Type B pancreatic cell (in vitro differentiated cells): ENCODE results near the gene MAGI1. TPM values are rescaled to one million over a fixed set of nuclear protein-coding genes. Genes with fewer than 3 reads are reported as not detected.
"Not testable (repeated sequence)": the region's sequence is repeated elsewhere in the genome, so short reads cannot be mapped to it uniquely, and the experiment has no call there.

Experiments
- DNase-seq: peaks from one replicate; pipeline ENCODE4 v3.0.0; 2021; ENCODE audit warnings: mixed read lengths; ENCODE audit not compliant: unreplicated experiment; ENCODE audit errors: extremely low spot score
- H3K27ac Mint-ChIP-seq: 2 replicates; pipeline ENCODE4 v1.8.0; 2021; ENCODE audit warnings: mild to moderate bottlenecking, mixed read lengths
- H3K27me3 Mint-ChIP-seq: 2 replicates; pipeline ENCODE4 v1.8.0; 2021; ENCODE audit warnings: mixed read lengths
- H3K36me3 Mint-ChIP-seq: 2 replicates; pipeline ENCODE4 v1.8.0; 2021; ENCODE audit warnings: mixed read lengths
- H3K4me1 Mint-ChIP-seq: one replicate; pipeline ENCODE4 v1.8.0; 2021; ENCODE audit warnings: mixed read lengths; ENCODE audit not compliant: unreplicated experiment
- H3K4me3 Mint-ChIP-seq: 2 replicates; pipeline ENCODE4 v1.8.0; 2021; ENCODE audit warnings: mild to moderate bottlenecking, mixed read lengths
- H3K9me3 Mint-ChIP-seq: 2 replicates; pipeline ENCODE4 v1.8.0; 2021; ENCODE audit warnings: mixed read lengths
- total RNA-seq: library from RNA; stranded (reverse); gene quantifications from 2 replicates; pipeline ENCODE4 v1.2.1, GENCODE V29; 2021; ENCODE audit warnings: low replicate concordance
- TF ChIP-seq, protein P1 (sequence below): fragments of 200-600 bp; sonication (generic); conservative IDR thresholded peaks from 2 replicates; pipeline ENCODE4 v1.5.0; 2021; ENCODE audit warnings: antibody characterized with exemption, mild to moderate bottlenecking

Gene MAGI1
- total RNA-seq, 1 donor from 2014 or later, result 53.1 TPM

DNA sequence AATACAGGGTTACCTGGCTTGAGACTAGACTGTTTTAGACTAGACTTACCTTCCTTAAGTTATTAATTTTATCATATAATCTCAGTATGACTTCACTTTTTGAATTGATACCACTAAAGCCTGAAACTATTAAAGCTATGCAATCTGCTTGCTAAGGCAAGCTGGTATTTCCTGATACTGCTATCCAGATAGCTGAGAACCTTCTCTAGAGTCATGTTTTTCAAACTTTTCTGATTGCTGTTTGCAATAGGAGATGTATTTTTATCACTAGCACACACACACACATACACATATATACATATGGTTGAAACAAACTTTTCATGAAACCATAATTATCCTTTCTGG is 9.3 kb upstream of the MAGI1 start:
- no peak overlapping the region for H3K4me3 Mint-ChIP-seq
- H3K9me3 Mint-ChIP-seq, result peaks cover 4% of the 10 kb centered on the region
- H3K27ac Mint-ChIP-seq, result no peak overlapping the region
- H3K36me3 Mint-ChIP-seq, result no peaks in the 10 kb centered on the region
- peaks cover 18% of the 10 kb centered on the region for H3K4me1 Mint-ChIP-seq
- TF ChIP-seq, protein P1, sequence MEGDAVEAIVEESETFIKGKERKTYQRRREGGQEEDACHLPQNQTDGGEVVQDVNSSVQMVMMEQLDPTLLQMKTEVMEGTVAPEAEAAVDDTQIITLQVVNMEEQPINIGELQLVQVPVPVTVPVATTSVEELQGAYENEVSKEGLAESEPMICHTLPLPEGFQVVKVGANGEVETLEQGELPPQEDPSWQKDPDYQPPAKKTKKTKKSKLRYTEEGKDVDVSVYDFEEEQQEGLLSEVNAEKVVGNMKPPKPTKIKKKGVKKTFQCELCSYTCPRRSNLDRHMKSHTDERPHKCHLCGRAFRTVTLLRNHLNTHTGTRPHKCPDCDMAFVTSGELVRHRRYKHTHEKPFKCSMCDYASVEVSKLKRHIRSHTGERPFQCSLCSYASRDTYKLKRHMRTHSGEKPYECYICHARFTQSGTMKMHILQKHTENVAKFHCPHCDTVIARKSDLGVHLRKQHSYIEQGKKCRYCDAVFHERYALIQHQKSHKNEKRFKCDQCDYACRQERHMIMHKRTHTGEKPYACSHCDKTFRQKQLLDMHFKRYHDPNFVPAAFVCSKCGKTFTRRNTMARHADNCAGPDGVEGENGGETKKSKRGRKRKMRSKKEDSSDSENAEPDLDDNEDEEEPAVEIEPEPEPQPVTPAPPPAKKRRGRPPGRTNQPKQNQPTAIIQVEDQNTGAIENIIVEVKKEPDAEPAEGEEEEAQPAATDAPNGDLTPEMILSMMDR, result no peak
- DNase-seq, result no peak
- H3K27me3 Mint-ChIP-seq, result no peaks in the 10 kb centered on the region

DNA sequence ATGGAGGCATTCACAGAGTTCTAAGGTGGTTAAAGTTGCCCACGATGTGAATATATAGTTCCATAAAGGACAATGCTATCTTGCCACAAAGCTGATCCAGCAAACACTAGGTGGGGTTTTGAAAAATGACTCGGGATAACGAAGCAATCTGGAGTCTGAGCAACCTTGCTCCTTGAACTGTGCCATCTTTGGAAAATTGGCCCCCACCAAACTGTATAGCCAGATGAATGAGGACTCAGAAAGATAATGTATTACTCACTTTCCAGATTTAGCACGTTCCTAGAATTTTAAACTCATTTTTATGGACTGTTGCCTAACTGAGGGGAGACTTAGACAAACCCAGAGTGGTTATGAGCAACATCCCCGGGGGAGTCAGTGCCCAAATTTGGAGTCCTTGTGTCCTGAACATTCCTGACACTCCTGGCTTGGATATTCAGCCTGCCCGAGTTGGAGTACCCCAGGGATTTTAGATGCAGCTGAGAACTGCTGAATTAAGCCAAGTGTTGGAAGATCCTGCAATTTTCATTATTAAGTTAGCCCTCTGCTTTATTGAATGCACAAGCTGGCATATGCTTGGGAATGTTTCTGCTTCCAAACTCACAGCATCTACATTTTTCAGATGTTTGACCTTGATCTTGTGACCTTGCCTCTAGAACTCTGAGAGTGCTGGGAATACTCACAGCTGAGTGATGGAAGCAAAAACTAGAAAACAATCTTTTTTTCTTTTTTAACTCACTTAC is 8.8 kb upstream of the MAGI1 start:
- H3K4me1 Mint-ChIP-seq, result peaks cover 13% of the 10 kb centered on the region

DNA sequence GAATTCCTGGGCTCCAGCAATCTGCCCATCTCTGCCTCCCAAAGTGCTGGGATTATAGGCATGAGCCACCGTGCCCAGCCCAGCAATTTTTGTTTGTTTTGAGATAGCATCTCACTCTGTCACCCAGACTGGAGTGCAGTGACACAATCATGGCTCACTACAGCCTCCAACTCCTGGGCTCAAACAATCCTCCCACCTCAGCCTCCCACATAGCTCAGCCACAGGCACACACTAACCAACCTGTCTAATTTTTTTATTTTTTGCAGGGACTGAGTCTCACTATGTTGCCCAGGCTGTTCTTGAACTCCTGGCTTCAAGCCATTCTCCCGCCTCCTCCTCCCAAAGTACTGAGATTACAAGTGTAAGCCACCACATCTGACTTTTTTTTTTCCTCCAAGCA is 7.6 kb upstream of the MAGI1 start:
- DNase-seq, H3K27ac Mint-ChIP-seq, H3K9me3 Mint-ChIP-seq, H3K27me3 Mint-ChIP-seq, H3K36me3 Mint-ChIP-seq, H3K4me3 Mint-ChIP-seq: not testable (repeated sequence)
- H3K4me1 Mint-ChIP-seq, result peaks cover 11% of the 10 kb centered on the region

More for the DNA sequence above, 8.8 kb upstream of the MAGI1 start:
- Mint-ChIP-seq H3K27me3 (no peaks in the 10 kb centered on the region), H3K9me3 (peaks cover 4% of the 10 kb centered on the region), H3K27ac (no peak overlapping the region), H3K4me3 (no peak overlapping the region), H3K36me3 (no peaks in the 10 kb centered on the region)
- TF ChIP-seq, protein P1, result no peak
- no peak for DNase-seq

DNA sequence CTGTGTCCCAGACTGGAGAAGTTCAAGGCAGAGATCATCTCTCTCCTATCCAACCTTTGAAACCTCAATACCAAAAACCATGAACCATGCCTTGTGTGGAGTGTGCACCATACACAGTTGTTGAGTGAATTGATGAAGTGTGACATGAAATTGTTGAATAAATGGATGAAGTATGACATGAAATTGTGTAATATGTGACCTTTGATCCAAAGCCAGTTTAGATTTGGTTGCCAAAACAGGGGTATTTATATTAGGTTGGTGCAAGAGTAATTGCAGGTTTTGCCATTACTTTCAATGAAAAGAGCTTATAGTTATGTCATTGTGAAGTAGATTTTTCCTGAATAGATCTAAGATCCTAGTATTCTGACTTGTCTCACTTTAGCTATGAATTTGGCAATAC is 3.1 kb upstream of the MAGI1 start:
- DNase-seq, result no peak
- Mint-ChIP-seq H3K27ac (no peak overlapping the region), H3K4me1 (peaks cover 7% of the 10 kb centered on the region), H3K9me3 (no peaks in the 10 kb centered on the region), H3K36me3 (peaks cover 3% of the 10 kb centered on the region), H3K27me3 (peaks cover 7% of the 10 kb centered on the region), H3K4me3 (no peak overlapping the region)
- TF ChIP-seq, protein P1, result no peak

DNA sequence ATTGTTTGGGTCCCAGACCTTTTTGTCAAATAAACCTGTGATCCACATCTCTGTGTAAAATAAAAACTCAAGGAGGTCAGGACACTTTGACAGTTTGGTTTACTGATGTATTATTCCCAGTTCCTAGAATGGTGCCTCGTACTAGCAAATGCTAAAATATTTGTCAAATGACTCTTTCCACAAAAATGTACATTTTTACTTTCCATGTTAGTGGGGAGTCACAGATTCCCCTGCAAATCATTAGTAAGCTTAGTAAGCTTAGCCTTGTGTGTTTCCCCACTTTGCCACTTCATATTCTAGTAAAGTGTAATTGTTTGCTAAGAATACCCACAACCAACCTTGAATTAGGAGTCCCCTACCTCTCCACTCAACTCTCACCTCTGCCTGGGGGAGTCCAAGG is 2.4 kb upstream of the MAGI1 start:
- Mint-ChIP-seq H3K27ac (no peak overlapping the region), H3K36me3 (peaks cover 3% of the 10 kb centered on the region), H3K27me3 (peaks cover 7% of the 10 kb centered on the region), H3K4me3 (peak overlapping the region; percentile 53), H3K9me3 (no peaks in the 10 kb centered on the region), H3K4me1 (peaks cover 14% of the 10 kb centered on the region)
- no peak for DNase-seq
- TF ChIP-seq, protein P1, result no peak

DNA sequence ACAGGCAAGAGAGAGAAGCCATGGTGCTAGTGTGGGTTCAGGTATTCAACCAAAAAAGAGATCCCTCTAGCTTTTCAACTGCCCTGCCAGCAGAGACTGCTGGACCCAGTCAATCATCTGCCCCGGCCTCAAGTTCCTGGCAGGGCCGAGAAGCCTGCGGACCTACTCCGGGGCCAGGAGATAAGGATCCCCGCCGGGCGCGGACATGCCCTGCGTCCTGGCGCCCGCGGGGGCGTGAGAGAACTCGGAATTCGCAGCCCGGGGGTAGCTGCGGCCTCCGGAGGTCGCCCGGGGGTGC is 821 bp upstream of the MAGI1 start:
- H3K4me1 Mint-ChIP-seq, result peaks cover 25% of the 10 kb centered on the region
- peak; percentile 70 for DNase-seq
- TF ChIP-seq, protein P1, result peak; percentile 41
- peak overlapping the region; percentile 100 for H3K4me3 Mint-ChIP-seq
- peak overlapping the region; percentile 99 for H3K27ac Mint-ChIP-seq
- peaks cover 7% of the 10 kb centered on the region for H3K27me3 Mint-ChIP-seq
- H3K9me3 Mint-ChIP-seq, result no peaks in the 10 kb centered on the region
- H3K36me3 Mint-ChIP-seq, result peaks cover 6% of the 10 kb centered on the region
